ENCODE measurements around the gene CNN3.
A peak's percentile ranks its signal among the peaks of the same experiment; 100 is the strongest.

CNN3 gene

GRCh38 chr1:94854458-94855306 lies 72.2 kb downstream of the CNN3 start:
- peak; percentile 79 for DNase-seq

- DNase-seq, result no peak
Measured at GRCh38 chr1:94852788-94853187, 74.1 kb downstream of the CNN3 start.

GRCh38 chr1:94851571-94851970 lies 75.3 kb downstream of the CNN3 start:
- DNase-seq, result no peak
